IPS-18c (cell line): Measurements from ENCODE around the gene MAPRE2.

Experiments used
- H3K4me3 ChIP-seq: 2 replicates; pipeline ENCODE4 v1.7.0; 2013; ENCODE audit warnings: low read depth, mild to moderate bottlenecking, low read length, moderate library complexity; ENCODE audit not compliant: insufficient read depth
- H3K9me3 ChIP-seq: one replicate; pipeline ENCODE4 v1.6.1; 2013; ENCODE audit warnings: mild to moderate bottlenecking, low read length, moderate library complexity; ENCODE audit not compliant: control insufficient read depth, insufficient read depth

The MAPRE2 gene

DNA sequence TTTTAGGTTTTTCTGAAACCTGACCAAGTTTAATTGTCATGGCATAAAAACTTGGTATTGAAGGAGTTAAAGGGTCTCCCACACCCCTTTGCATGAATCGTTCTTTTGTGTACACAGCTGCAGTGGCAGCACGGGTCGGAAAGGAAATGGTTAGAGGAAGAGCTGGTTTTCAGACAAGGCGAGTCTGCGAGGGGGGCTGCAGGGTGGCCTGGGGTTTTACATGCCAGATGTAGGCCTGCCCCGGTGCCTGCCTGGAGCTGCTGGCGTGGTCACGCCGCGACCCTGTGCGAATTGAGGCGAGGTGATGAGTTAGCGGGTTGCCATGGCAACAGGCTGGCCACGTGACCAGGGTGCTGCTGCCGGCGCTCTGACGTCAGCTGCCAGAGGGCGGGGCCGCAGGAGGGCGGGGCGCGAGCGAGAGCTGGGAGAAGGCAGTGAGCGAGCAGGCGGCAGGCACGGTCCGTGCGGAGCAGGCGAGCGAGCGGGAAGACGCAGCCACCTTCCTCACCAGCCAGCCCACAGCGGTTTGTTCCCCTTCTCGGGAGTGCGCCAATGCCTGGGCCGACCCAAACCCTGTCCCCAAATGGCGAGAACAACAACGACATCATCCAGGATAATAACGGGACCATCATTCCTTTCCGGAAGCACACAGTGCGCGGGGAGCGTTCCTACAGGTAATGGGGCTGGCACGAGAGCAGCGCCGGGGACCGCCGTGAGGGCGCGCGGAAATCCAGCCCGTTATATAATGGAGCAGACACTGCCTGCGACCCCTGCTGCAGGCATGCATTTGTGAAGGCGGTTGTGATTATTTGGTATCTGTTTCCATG lies at the start of gene MAPRE2:
Gene MAPRE2 (plus strand): TSS at position 426 of the 827 bp plus-strand sequence. CDS start 127 bp downstream, at position 553.
- H3K4me3 ChIP-seq = peak within 1 kb of the TSS; percentile 86

DNA sequence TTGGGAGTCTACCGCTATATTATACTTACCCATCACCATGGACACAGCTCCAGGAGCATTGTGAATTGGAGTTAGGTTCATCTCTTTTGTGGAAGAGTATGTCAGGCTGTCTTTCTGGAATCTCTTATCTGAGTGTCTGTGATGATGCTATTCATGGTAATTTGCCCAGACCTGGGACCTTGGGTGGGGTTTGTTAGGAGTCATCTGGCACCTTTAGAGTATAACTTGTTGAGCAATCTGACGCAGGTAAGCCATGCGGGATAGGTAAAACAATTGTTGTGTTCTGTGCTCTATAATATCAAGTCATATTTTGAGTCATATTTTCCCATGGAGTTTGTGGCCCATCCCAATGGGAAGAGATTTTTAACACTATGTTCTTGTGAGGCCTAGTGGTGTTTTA lies 49.7 kb upstream of the MAPRE2 start:
- H3K9me3 ChIP-seq = peaks cover 3% of the 10 kb centered on the region

More for the DNA sequence above, at the start of gene MAPRE2:
- no peaks in the 10 kb centered on the region for H3K9me3 ChIP-seq

DNA sequence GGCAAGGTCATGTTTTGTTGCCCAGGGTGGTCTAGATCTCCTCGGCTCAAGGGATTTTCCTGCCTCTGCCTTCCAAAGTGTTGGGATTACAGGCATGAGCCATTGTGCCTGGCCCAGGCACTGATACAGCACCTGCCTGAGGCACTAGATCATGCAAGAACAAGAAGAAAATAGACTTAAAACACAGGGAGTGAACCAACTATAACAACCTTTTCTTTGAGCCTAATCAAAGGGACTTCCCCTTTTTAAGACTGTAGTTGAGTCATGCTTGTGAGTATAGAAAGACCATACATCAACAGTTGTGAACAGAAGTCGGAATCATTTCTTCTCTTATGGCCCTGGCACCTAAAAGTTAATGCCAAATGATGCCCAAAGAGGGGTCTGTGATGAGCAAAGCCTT lies 47.9 kb upstream of the MAPRE2 start:
- H3K4me3 ChIP-seq = no peak overlapping the region
- H3K9me3 ChIP-seq = peaks cover 3% of the 10 kb centered on the region

More for the DNA sequence above, 49.7 kb upstream of the MAPRE2 start:
- no peak overlapping the region for H3K4me3 ChIP-seq

DNA sequence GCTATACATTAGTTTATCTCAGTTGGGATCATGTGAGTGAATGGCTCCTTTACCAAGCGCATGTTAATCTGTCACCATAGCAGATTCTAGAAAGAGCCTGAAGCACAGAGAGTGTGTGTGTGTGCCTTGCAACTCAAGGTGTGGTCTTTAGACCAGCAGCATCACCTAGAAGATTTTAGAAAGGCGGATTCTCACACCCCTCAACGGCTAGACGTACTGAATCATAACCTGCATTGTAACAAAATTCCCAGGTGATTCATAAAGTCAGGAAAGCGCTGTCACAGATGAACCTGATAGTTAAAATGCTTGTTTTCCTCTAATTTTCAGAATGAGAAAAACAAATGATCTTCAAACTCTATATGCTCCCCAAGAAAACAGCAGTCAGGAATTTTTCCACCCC lies 45.5 kb upstream of the MAPRE2 start:
- Histone ChIP-seq H3K9me3 (peaks cover 5% of the 10 kb centered on the region), H3K4me3 (no peak overlapping the region)

DNA sequence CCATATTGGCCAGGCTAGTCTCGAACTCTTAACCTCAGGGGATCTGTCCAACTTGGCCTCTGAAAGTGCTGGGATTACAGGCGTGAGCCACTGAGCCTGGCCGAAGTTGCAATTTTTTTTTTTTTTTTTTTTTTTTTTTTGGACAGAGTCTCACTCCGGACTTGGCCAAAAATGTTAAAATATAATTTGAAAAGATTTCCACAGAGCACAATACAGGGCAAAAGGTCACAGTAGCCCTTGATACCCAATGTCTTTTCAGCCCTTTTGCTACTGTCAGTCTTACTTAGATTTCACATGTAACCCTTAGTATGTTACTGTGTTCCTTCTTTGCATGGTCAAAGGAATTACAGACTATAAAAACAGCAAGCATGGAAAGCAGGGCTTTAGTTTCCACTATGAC lies 42.6 kb upstream of the MAPRE2 start:
- Histone ChIP-seq H3K9me3 (peaks cover 5% of the 10 kb centered on the region), H3K4me3 (no peak overlapping the region)

DNA sequence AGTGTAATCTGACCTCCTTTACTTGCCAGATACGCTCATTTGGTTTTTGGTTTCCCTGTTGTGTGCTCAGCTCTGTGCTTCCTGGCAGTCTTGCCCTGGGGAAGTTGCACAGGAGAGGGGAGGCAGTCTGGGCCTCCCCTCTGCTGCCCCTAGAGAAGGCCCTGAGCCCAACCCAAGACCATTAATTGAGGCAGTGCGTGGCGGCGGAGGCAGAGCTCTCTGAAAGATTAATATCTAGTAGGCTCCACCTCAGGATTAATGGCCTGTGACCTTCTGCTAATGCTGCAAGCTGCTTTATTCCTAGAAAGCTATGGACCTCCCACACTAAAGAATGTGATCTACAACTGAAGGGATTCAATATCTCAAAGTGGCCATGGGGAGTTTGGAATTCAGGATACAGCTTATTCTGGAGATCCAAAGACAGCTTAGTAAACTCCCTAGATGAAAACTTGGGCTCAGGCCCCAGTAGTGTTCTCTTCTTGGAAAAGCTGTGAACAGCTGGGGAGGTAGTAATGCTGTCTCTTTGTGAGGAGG lies 41.4 kb upstream of the MAPRE2 start:
- no peak overlapping the region for H3K4me3 ChIP-seq
- H3K9me3 ChIP-seq = peaks cover 5% of the 10 kb centered on the region

DNA sequence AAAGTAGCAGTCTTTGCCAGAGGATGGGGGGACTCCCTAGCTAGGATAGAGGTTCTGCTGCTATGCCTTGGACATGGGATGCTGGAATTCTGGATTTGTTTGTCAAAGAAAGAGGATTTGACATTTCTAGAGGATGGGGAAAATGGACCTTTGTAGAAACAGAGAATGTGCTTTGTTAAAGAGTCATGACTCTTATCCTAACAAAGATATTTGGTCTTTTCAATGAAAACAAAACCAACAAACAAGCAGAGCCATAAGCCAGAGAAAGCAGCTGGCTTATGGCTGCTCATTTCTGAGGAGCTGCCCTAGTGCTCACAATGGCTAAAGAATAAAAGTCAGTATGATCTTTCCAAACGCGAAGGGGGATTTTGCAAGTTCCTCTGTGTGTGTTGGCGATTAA lies 40.8 kb upstream of the MAPRE2 start:
- H3K9me3 ChIP-seq = peaks cover 5% of the 10 kb centered on the region

DNA sequence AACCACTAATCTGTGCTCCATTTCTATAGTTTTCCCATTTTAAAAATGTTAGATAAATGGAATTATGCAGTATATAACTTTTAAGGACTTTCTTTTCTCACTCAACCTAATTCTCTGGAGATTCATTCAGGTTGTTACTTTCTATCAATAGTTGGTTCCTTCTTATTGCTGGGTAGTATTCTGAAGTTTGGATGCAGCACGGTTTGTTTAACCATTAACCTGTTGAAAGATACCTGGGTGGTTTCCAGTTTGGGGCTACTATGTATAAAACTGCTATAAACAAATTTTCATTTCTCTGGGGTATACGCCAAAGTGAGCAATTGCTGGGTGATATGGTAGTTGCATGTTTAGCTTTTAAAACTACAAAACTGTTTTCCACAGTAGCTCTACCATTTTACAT lies 39.1 kb upstream of the MAPRE2 start:
- H3K9me3 ChIP-seq = peaks cover 2% of the 10 kb centered on the region
- H3K4me3 ChIP-seq = no peak overlapping the region

More for the DNA sequence above, 40.8 kb upstream of the MAPRE2 start:
- H3K4me3 ChIP-seq = no peak overlapping the region

DNA sequence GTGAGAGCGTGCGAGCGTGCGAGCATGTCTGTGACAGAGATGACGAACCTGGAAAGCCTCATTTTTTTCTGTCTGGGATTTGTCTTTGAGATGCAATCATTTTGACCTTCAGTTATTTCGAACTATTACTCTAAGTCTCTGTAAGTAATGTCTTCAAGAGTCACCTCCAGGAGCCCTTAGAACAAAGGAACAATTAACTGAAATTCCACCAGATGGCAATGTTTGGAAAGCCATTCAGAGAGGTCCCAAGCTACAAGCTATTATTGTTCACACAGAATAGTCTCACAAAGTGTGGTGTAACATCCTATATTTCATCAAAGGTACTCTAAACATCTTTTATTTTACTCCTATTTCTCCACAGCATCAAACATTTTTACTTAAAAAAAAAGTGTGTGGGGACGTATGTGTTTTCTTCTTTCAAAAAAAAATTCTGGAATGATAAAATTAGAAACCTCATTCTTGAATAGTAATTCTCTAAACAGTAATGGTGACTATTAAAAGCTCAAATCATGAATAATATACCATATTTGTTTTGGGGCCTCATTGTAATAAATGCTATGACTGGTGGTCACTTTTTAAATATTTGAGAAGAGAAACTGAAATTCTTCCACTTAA lies 35.1 kb upstream of the MAPRE2 start:
- H3K9me3 ChIP-seq = no peaks in the 10 kb centered on the region

DNA sequence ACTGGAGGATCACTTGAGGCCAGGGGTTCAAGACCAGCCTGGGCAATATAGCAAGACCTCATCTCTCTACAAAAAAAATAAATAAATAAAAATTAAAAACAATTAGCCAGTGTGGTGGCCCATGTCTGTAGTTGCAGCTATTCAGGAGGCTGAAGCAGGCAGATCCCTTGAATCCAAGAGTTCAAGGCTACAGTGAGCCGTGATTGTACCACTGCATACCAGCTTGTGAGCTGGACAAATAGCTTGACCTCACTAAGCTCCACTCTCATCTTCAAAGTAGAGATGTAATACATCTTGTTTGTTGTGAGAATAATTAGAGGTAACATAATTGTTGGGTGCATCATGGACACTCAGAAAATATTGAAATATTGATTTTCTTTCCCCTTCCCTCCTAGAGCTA lies 31.1 kb upstream of the MAPRE2 start:
- Histone ChIP-seq H3K4me3 (no peak overlapping the region), H3K9me3 (no peaks in the 10 kb centered on the region)

More for the DNA sequence above, 35.1 kb upstream of the MAPRE2 start:
- no peak overlapping the region for H3K4me3 ChIP-seq

DNA sequence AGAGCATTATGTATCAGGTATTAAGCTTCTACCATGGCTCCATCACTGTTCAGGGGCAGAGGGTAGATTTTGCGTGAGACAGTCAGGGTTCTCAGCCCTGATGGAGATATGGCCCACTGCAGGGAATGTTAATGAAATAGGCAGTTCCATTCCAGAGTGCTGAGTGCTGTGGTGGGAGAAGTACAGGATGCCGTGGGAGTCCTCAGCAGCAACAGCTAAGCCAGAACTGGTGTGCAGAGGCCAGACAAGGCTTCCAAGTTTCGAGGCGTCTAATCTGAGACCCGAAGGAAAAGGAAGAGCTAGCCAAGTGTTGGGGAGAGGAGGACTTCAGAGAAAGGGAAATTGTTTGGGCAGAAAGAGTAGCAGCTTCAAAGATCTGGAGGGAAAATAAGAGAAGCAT lies 30.2 kb upstream of the MAPRE2 start:
- H3K9me3 ChIP-seq = no peaks in the 10 kb centered on the region
- H3K4me3 ChIP-seq = no peak overlapping the region

DNA sequence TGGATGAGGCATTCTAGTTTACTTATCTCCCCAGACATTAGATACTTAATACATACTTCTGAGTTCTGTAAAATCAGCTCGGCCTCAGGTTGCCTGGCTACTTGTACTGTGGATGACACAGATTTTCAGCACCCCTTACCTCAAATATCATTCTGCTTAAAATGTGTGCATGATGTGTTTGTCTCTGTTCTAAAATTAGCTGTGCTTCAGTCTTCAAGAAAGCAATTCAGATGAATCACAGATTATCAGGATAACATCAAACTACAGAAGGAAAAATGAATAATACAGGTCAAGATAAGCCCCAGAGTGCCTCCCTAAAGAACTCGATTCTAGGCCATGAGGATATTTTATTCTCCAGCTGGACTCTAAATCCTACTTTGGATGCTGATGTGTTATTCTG lies 21.3 kb upstream of the MAPRE2 start:
- Histone ChIP-seq H3K9me3 (no peaks in the 10 kb centered on the region), H3K4me3 (no peak overlapping the region)

DNA sequence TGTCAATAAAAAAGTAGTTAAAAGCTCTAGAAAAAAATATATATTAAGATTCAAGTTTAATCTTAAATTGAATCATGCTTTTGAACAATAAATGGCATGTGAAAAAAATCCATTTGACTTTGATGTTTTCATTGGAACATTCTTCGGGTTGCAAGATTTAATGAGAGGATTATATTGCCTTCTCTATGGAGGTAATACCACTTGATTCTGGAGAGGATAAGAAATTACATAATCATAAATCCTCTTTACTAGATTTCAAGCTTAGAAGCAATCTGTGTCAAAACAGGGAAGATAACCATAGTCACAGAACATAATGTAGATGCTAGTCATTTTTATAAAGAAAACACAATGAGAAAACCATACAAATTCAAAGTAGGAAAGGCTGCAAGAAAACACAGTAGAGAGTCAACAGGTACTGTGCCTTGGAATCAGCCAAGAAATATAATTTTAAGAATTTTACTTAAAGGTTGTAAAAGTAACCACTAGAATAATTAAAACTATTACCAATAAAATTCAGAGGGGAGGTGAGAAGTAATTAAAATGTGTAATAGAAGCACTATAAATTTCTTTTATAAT lies 18.7 kb upstream of the MAPRE2 start:
- H3K4me3 ChIP-seq = no peak overlapping the region
- H3K9me3 ChIP-seq = no peaks in the 10 kb centered on the region

DNA sequence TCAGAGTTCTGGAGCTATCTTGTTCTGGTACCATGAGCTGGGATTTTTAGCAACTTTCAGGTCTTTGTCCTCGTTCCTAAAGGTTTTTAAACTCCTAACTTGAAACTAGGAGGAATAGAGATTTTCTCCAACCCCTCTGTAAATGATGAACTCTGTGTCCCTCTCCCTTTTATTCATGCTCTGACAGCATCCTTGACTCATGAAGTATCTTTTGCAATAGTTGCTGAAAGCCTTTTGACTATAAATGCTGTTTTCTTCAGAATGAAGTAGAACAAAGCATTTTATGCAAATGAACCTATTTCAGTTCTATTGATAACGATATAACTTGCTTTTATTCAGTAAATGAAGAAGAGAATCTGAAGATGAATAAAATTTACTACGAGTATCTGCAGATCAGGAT lies 17.0 kb upstream of the MAPRE2 start:
- Histone ChIP-seq H3K4me3 (no peak overlapping the region), H3K9me3 (no peaks in the 10 kb centered on the region)

DNA sequence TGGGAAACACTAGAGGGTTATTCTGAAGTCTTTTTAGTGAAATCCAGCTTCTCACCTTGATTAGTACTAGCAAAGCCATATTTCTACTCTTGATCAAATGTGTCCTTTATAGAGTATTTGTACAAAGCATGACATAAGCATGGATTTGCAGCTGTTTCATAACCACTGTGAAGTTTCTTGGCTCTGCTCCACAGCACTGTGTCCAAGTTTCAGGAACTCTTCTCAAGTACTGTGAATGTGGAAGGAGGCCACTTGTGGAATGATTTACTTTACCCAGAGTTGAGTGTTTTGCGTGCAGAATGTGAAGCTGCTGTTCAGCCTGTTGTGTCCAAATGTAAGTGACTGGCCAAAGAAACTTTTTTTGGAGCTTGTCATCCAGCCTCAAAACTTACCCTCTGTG lies 16.2 kb upstream of the MAPRE2 start:
- Histone ChIP-seq H3K9me3 (no peaks in the 10 kb centered on the region), H3K4me3 (no peak overlapping the region)

DNA sequence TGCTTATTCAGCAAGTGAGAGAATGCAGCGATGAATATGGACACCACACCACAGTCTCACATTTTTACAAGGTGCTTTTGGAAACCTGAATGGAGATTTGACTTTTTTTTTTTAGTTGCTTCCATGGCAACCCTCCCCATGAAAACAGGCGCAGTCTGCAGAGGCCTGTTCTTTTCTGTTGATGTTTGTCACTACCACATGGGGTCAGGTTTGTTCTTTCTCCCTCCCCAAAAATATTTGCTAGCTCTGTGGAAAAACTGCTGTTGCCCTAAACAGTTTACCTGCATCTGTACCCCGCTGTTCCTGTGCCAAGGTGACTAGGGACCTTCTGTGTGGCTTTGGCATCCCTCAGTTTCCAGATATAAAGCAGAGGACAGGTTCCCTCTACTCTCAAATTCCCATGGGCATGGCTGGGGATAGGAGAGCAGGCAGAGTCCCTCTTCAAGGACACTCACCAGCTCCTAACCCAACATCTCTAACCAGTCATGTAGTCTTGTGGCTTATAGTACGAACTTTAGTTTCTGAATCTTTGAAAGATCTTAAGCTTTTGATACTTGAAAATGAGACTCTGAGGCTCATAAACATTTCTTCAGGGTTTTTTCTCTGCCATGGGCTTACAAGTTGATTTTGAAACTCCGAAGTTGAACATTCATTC lies 14.7 kb upstream of the MAPRE2 start:
- Histone ChIP-seq H3K9me3 (no peaks in the 10 kb centered on the region), H3K4me3 (no peak overlapping the region)

DNA sequence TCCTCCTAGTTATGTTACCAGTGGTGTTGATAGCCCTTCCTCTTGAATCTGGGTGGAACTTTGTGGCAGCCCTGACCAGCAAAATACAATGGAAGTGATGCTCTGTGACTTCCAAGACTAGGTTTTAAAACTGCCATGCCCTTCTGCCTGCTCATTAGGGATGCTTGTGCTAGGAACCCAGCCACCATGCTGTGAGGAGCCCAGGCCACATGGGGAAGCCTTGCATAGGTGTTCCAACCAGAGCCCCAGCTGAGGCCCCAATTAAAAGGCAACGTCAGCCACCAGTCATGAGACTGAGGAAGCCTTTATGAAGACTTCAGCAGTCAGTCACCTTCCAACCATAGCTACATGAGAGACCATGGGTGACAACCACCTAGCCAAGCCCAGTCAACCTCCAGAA lies 14.0 kb upstream of the MAPRE2 start:
- H3K4me3 ChIP-seq = no peak overlapping the region
- no peaks in the 10 kb centered on the region for H3K9me3 ChIP-seq
